Effector memory CD8-positive, alpha-beta T cell (primary cell): ENCODE measurements around the gene SAMD8.
"Not testable (repeated sequence)": the region's sequence is repeated elsewhere in the genome, so short reads cannot be mapped to it uniquely, and the experiment has no call there.

Experiments
- ATAC-seq: fragments of 150-1000 bp; cut with Tn5 transposase; replicated peaks from 2 replicates; pipeline ENCODE4 v1.10.0; 2021; ENCODE audit warnings: mild to moderate bottlenecking, moderate library complexity
- DNase-seq, 3 experiments: peaks; one replicate each; pipeline ENCODE4 v3.0.0; 2021
- H3K27ac Mint-ChIP-seq, 2 donors: one replicate each; pipeline ENCODE4 v1.8.0; 2022; ENCODE audit warnings: mild to moderate bottlenecking in 2 of 2, mixed read lengths in 2 of 2, moderate library complexity in 2 of 2
- H3K27me3 Mint-ChIP-seq, 2 donors: one replicate each; pipeline ENCODE4 v1.8.0; 2022; ENCODE audit warnings: mixed read lengths in 2 of 2
- H3K36me3 Mint-ChIP-seq: one replicate; pipeline ENCODE4 v1.8.0; 2022; ENCODE audit warnings: mild to moderate bottlenecking, moderate library complexity, mixed read lengths; ENCODE audit not compliant: insufficient read depth
- H3K4me1 Mint-ChIP-seq, 2 donors: one replicate each; pipeline ENCODE4 v1.8.0; 2022; ENCODE audit warnings: low read depth in 2 of 2, mixed read lengths in 2 of 2
- H3K4me3 Mint-ChIP-seq, 2 donors: one replicate each; pipeline ENCODE4 v1.8.0; 2022; ENCODE audit warnings: mild to moderate bottlenecking in 2 of 2, mixed read lengths in 2 of 2, moderate library complexity in 2 of 2
- H3K9me3 Mint-ChIP-seq, 2 donors: one replicate each; pipeline ENCODE4 v1.8.0; 2022; ENCODE audit warnings: mixed read lengths in 2 of 2

SAMD8 gene

GRCh38 chr10:75165684-75166622, 54.5 kb downstream of the SAMD8 start:
- peak; percentile 83 for ATAC-seq
- H3K4me3 Mint-ChIP-seq = peak overlapping the region; percentile 59 to 64
- H3K4me1 Mint-ChIP-seq = peaks cover 35 to 43% of the 10 kb centered on the region in 2 donors
- no peaks in the 10 kb centered on the region for H3K27me3 Mint-ChIP-seq
- no peaks in the 10 kb centered on the region for H3K9me3 Mint-ChIP-seq
- peak overlapping the region; percentile 90 to 94 for H3K27ac Mint-ChIP-seq
- H3K36me3 Mint-ChIP-seq = peaks cover 28% of the 10 kb centered on the region
- DNase-seq = peak in 1 of 3 experiments; percentile 4

GRCh38 chr10:75166623-75166972, 55.1 kb downstream of the SAMD8 start:
- Mint-ChIP-seq H3K27me3 (no peaks in the 10 kb centered on the region), H3K9me3 (no peaks in the 10 kb centered on the region), H3K36me3 (peaks cover 31% of the 10 kb centered on the region), H3K4me3 (peak overlapping the region; percentile 59 to 64), H3K27ac (peak overlapping the region; percentile 90 to 94), H3K4me1 (peaks cover 33 to 39% of the 10 kb centered on the region in 2 donors)
- ATAC-seq (peak; percentile 44), DNase-seq (no peak)

GRCh38 chr10:75168275-75168674, 56.8 kb downstream of the SAMD8 start:
- no peak for DNase-seq
- H3K27me3 Mint-ChIP-seq = no peaks in the 10 kb centered on the region
- H3K4me3 Mint-ChIP-seq = peak overlapping the region; percentile 54
- H3K27ac Mint-ChIP-seq = peak overlapping the region; percentile 68 to 94
- peaks cover 32 to 39% of the 10 kb centered on the region in 2 donors for H3K4me1 Mint-ChIP-seq
- H3K9me3 Mint-ChIP-seq = no peaks in the 10 kb centered on the region
- ATAC-seq = no peak
- peaks cover 38% of the 10 kb centered on the region for H3K36me3 Mint-ChIP-seq

- Mint-ChIP-seq H3K9me3 (no peaks in the 10 kb centered on the region), H3K27ac (peak overlapping the region; percentile 26 to 49), H3K27me3 (no peaks in the 10 kb centered on the region), H3K4me3 (no peak overlapping the region), H3K36me3 (peaks cover 38% of the 10 kb centered on the region), H3K4me1 (peaks cover 25 to 37% of the 10 kb centered on the region in 2 donors)
- DNase-seq (no peak), ATAC-seq (no peak)
Observed at GRCh38 chr10:75170215-75170614, 58.8 kb downstream of the SAMD8 start.

- Mint-ChIP-seq H3K27me3 (no peaks in the 10 kb centered on the region), H3K4me3 (no peak overlapping the region), H3K4me1 (peaks cover 8 to 17% of the 10 kb centered on the region in 2 donors)
Observed at GRCh38 chr10:75175046-75175445, 63.6 kb downstream of the SAMD8 start.

GRCh38 chr10:75176046-75176445, 64.6 kb downstream of the SAMD8 start:
- H3K27me3 Mint-ChIP-seq = no peaks in the 10 kb centered on the region
- no peak overlapping the region for H3K4me3 Mint-ChIP-seq
- no peaks in the 10 kb centered on the region for H3K9me3 Mint-ChIP-seq
- no peak for DNase-seq
- H3K4me1 Mint-ChIP-seq = peaks cover 8 to 17% of the 10 kb centered on the region in 2 donors
- H3K36me3 Mint-ChIP-seq = peaks cover 40% of the 10 kb centered on the region
- ATAC-seq = peak; percentile 64
- H3K27ac Mint-ChIP-seq = peak overlapping the region in 1 of 2 donors; percentile 10

More at GRCh38 chr10:75175046-75175445, 63.6 kb downstream of the SAMD8 start:
- no peak for ATAC-seq
- Mint-ChIP-seq H3K36me3 (peaks cover 44% of the 10 kb centered on the region), H3K9me3 (no peaks in the 10 kb centered on the region), H3K27ac (no peak overlapping the region)
- no peak for DNase-seq

- H3K4me1 Mint-ChIP-seq = peaks cover 8 to 17% of the 10 kb centered on the region in 2 donors
- DNase-seq (no peak), ATAC-seq (no peak)
- H3K27me3 Mint-ChIP-seq = no peaks in the 10 kb centered on the region
- peak overlapping the region in 1 of 2 donors; percentile 10 for H3K27ac Mint-ChIP-seq
- H3K9me3 Mint-ChIP-seq = no peaks in the 10 kb centered on the region
- no peak overlapping the region for H3K4me3 Mint-ChIP-seq
- H3K36me3 Mint-ChIP-seq = peaks cover 37% of the 10 kb centered on the region
Observed at GRCh38 chr10:75176736-75177135, 65.3 kb downstream of the SAMD8 start.

GRCh38 chr10:75179657-75180177, 68.3 kb downstream of the SAMD8 start:
- Mint-ChIP-seq H3K27me3 (no peaks in the 10 kb centered on the region), H3K27ac (no peak overlapping the region), H3K4me1 (peaks cover 8 to 19% of the 10 kb centered on the region in 2 donors), H3K9me3 (no peaks in the 10 kb centered on the region), H3K36me3 (peaks cover 33% of the 10 kb centered on the region), H3K4me3 (no peak overlapping the region)
- DNase-seq = no peak
- ATAC-seq = no peak

- H3K27me3 Mint-ChIP-seq = no peaks in the 10 kb centered on the region
- ATAC-seq (no peak), DNase-seq (no peak)
- peaks cover 32% of the 10 kb centered on the region for H3K36me3 Mint-ChIP-seq
- peaks cover 8 to 13% of the 10 kb centered on the region in 2 donors for H3K4me1 Mint-ChIP-seq
- H3K27ac Mint-ChIP-seq = no peak overlapping the region
- no peak overlapping the region for H3K4me3 Mint-ChIP-seq
- H3K9me3 Mint-ChIP-seq = no peaks in the 10 kb centered on the region
Observed at GRCh38 chr10:75180592-75180991, 69.1 kb downstream of the SAMD8 start.

GRCh38 chr10:75181073-75181472, 69.6 kb downstream of the SAMD8 start:
- ATAC-seq = no peak
- Mint-ChIP-seq H3K4me1 (peaks cover 5 to 11% of the 10 kb centered on the region in 2 donors), H3K4me3 (no peak overlapping the region), H3K9me3 (no peaks in the 10 kb centered on the region), H3K27ac (no peak overlapping the region), H3K27me3 (no peaks in the 10 kb centered on the region), H3K36me3 (peaks cover 31% of the 10 kb centered on the region)
- DNase-seq = no peak

- Mint-ChIP-seq H3K27me3 (no peaks in the 10 kb centered on the region), H3K36me3 (peaks cover 13% of the 10 kb centered on the region), H3K4me3 (no peak overlapping the region), H3K9me3 (no peaks in the 10 kb centered on the region), H3K27ac (peak overlapping the region in 1 of 2 donors; percentile 46), H3K4me1 (peaks cover 3 to 10% of the 10 kb centered on the region in 2 donors)
- DNase-seq (no peak), ATAC-seq (no peak)
Observed at GRCh38 chr10:75186310-75186709, 74.9 kb downstream of the SAMD8 start.

GRCh38 chr10:75187961-75188426, 76.5 kb downstream of the SAMD8 start:
- Mint-ChIP-seq H3K36me3 (peaks cover 6% of the 10 kb centered on the region), H3K9me3 (no peaks in the 10 kb centered on the region), H3K27ac (peak overlapping the region; percentile 55 to 83), H3K4me1 (peaks cover 3 to 10% of the 10 kb centered on the region in 2 donors), H3K4me3 (peak overlapping the region in 1 of 2 donors; percentile 17), H3K27me3 (no peaks in the 10 kb centered on the region)
- DNase-seq (peak; percentile 63 to 70 (median 66)), ATAC-seq (peak; percentile 98)

GRCh38 chr10:75188522-75188921, 77.1 kb downstream of the SAMD8 start:
- H3K4me3 Mint-ChIP-seq, H3K4me1 Mint-ChIP-seq, ATAC-seq, H3K27me3 Mint-ChIP-seq, H3K36me3 Mint-ChIP-seq, DNase-seq, H3K9me3 Mint-ChIP-seq: not testable (repeated sequence)
- H3K27ac Mint-ChIP-seq = peak overlapping the region; percentile 55 to 83
